Gastrocnemius medialis (tissue), 4 donors: ENCODE measurements around the gene HIPK2. TPM values are rescaled to one million over a fixed set of nuclear protein-coding genes. Genes with fewer than 3 reads are reported as not detected.

Experiments
- ATAC-seq, 2 donors: fragments of 150-250 bp; one replicate each; pipeline ENCODE4 v1.9.1; 2016
- DNase-seq, 2 donors: peaks; one replicate each; pipeline ENCODE4 v3.0.0-alpha.2; 2019
- H3K27ac ChIP-seq, 4 donors: fragments of 200-600 bp; sonication (generic); 1 replicate in 1 of 4; 2 replicates in 3 of 4; pipeline ENCODE4 v1.5.1; 2016 to 2018; ENCODE audit warnings: mild to moderate bottlenecking in 2 of 4, moderate library complexity in 1 of 4
- H3K27me3 ChIP-seq, 3 donors: fragments of 200-600 bp; sonication (generic) in 2 of 3; 1 replicate in 1 of 3; 2 replicates in 2 of 3; pipeline versions ENCODE4 v1.5.1 to v1.6.0; 2016 to 2019; ENCODE audit warnings: mild to moderate bottlenecking in 1 of 3, moderate library complexity in 1 of 3
- H3K36me3 ChIP-seq, 2 donors: fragments of 200-600 bp; sonication (generic) in 1 of 2; one replicate each; pipeline ENCODE4 v1.5.1; 2017 to 2018
- H3K4me1 ChIP-seq, 2 donors: fragments of 200-600 bp; sonication (generic) in 1 of 2; one replicate each; pipeline ENCODE4 v1.5.1; 2016 to 2017; ENCODE audit warnings: mild to moderate bottlenecking in 2 of 2
- H3K4me3 ChIP-seq, 4 donors: fragments of 200-600 bp; sonication (generic) in 3 of 4; 1 replicate in 1 of 4; 2 replicates in 3 of 4; pipeline ENCODE4 v1.5.1; 2016 to 2019; ENCODE audit warnings: mild to moderate bottlenecking in 2 of 4
- H3K9me3 ChIP-seq, 3 donors: fragments of 200-600 bp; sonication (generic) in 2 of 3; 1 replicate in 1 of 3; 2 replicates in 2 of 3; pipeline ENCODE4 v1.5.1; 2016 to 2019
- CTCF ChIP-seq, 5 experiments: fragments of 450-650 bp in 3 of 5; fragments of 200-600 bp in 2 of 5; sonication (generic) in 2 of 5; IDR thresholded peaks in 4 of 5; conservative IDR thresholded peaks in 1 of 5; 1 replicate in 4 of 5; 2 replicates in 1 of 5; pipeline ENCODE4 v1.5.1; 2016 to 2019; ENCODE audit warnings: antibody characterized with exemption in 5 of 5, mild to moderate bottlenecking in 3 of 5, moderate library complexity in 3 of 5
- POLR2A ChIP-seq, 2 donors: fragments of 450-650 bp; IDR thresholded peaks; one replicate each; pipeline ENCODE4 v1.6.1; 2017; ENCODE audit warnings: antibody characterized with exemption in 2 of 2, mild to moderate bottlenecking in 2 of 2, moderate library complexity in 2 of 2
- in situ Hi-C, 4 donors: fragments of 200-750 bp; cut with MboI; loops; one replicate each; pipeline versions ENCODE4 v1.15.0 to v1.8.0; 2017; ENCODE audit warnings: low sequenced_read_pairs in 4 of 4
- intact Hi-C: fragments of 100-400 bp; cut with DNase I; formaldehyde crosslinking; loops from one replicate; pipeline ENCODE4 v1.15.1; 2023; ENCODE audit warnings: low total_unique reads
- total RNA-seq, 4 donors: library from RNA; depleted of rRNA; stranded (reverse); fragments of >200 nt; gene quantifications; one replicate each; pipeline versions ENCODE4 v1.1.0 to v1.2.3, GENCODE V29; 2016

The HIPK2 gene
- total RNA-seq, 4 donors from 2014 or later: 30.5 to 77.4 (median 58.9) TPM

GRCh38 chr7:139748373-139748765, 29.4 kb downstream of the HIPK2 start:
- Histone ChIP-seq H3K4me1 (peaks cover 80 to 86% of the 10 kb centered on the region in 2 donors), H3K36me3 (no peaks in the 10 kb centered on the region), H3K4me3 (no peak overlapping the region), H3K27ac (peak overlapping the region; percentile 72 to 93 (median 82)), H3K9me3 (no peaks in the 10 kb centered on the region), H3K27me3 (no peaks in the 10 kb centered on the region)
- in situ Hi-C loops: loop anchor here in 1 of 4 donors (25.0 kb wide), 1 partner anchor 511 kb away; the partner anchor contains the start of gene UBN2
- DNase-seq: no peak
- ATAC-seq: no peak
- intact Hi-C loops: no loop called here
- TF ChIP-seq CTCF (IDR thresholded peaks at IDR 0.05 in 4 of 5, conservative IDR thresholded peaks at IDR 0.05 in 1 of 5): no peak
- TF ChIP-seq POLR2A (IDR thresholded peaks at IDR 0.05): no peak

- intact Hi-C loops (no loop called here), in situ Hi-C loops (loop anchor here in 1 of 4 donors (25.0 kb wide), 1 partner anchor 511 kb away; the partner anchor contains the start of gene UBN2)
- Histone ChIP-seq H3K27me3 (no peaks in the 10 kb centered on the region), H3K4me1 (peaks cover 80 to 86% of the 10 kb centered on the region in 2 donors), H3K9me3 (no peaks in the 10 kb centered on the region), H3K27ac (peak overlapping the region; percentile 72 to 93 (median 82)), H3K4me3 (no peak overlapping the region), H3K36me3 (no peaks in the 10 kb centered on the region)
- TF ChIP-seq CTCF (IDR thresholded peaks at IDR 0.05 in 4 of 5, conservative IDR thresholded peaks at IDR 0.05 in 1 of 5): no peak
- TF ChIP-seq POLR2A (IDR thresholded peaks at IDR 0.05): no peak
- ATAC-seq: no peak
- no peak for DNase-seq
These were observed 30.0 kb downstream of the HIPK2 start for GRCh38 chr7:139747662-139748372.

GRCh38 chr7:139746652-139747051, 31.1 kb downstream of the HIPK2 start:
- H3K9me3 ChIP-seq: no peaks in the 10 kb centered on the region
- no peak overlapping the region for H3K4me3 ChIP-seq
- no peaks in the 10 kb centered on the region for H3K27me3 ChIP-seq
- intact Hi-C loops: no loop called here
- peaks cover 80 to 86% of the 10 kb centered on the region in 2 donors for H3K4me1 ChIP-seq
- DNase-seq: no peak
- TF ChIP-seq CTCF (IDR thresholded peaks at IDR 0.05 in 4 of 5, conservative IDR thresholded peaks at IDR 0.05 in 1 of 5) (no peak), POLR2A (IDR thresholded peaks at IDR 0.05) (no peak)
- ATAC-seq: no peak
- peak overlapping the region; percentile 6 to 93 (median 92) for H3K27ac ChIP-seq
- no peaks in the 10 kb centered on the region for H3K36me3 ChIP-seq
- in situ Hi-C loops: loop anchor here in 1 of 4 donors (25.0 kb wide), 1 partner anchor 509 kb away; the partner anchor contains the start of gene UBN2

- Histone ChIP-seq H3K4me3 (no peak overlapping the region), H3K27me3 (no peaks in the 10 kb centered on the region), H3K9me3 (no peaks in the 10 kb centered on the region), H3K36me3 (no peaks in the 10 kb centered on the region), H3K27ac (peak overlapping the region; percentile 91 to 93 (median 92)), H3K4me1 (peaks cover 86 to 94% of the 10 kb centered on the region in 2 donors)
- intact Hi-C loops: no loop called here
- in situ Hi-C loops: loop anchor here in 1 of 4 donors (25.0 kb wide), 1 partner anchor 508 kb away; the partner anchor contains the start of gene UBN2
- ATAC-seq (no peak), DNase-seq (no peak)
- no peak for TF ChIP-seq POLR2A (IDR thresholded peaks at IDR 0.05)
- TF ChIP-seq CTCF (IDR thresholded peaks at IDR 0.05 in 4 of 5, conservative IDR thresholded peaks at IDR 0.05 in 1 of 5): no peak
These were observed 32.1 kb downstream of the HIPK2 start for GRCh38 chr7:139745678-139746143.
